NCI-H526 treated with DMSO at 0.1 percent for 48 hours (cell line): ENCODE data around the gene OLR1.
A peak's percentile ranks its signal among the peaks of the same experiment; 100 is the strongest.
"Not testable (repeated sequence)": the region's sequence is repeated elsewhere in the genome, so short reads cannot be mapped to it uniquely, and the experiment has no call there.

Experiments
- DNase-seq: peaks from one replicate; lab custom pipeline; 2025; lab: John Stamatoyannopoulos, UW

Gene OLR1

GRCh38 chr12:10171973-10172728 lies at the start of gene OLR1:
Gene OLR1, minus strand, starts transcription at chr12:10172132. Its CDS starts 55 bp downstream, at chr12:10172077.
- no peak for DNase-seq

GRCh38 chr12:10220398-10221077 lies 48.6 kb upstream of the OLR1 start:
- no peak for DNase-seq

DNA sequence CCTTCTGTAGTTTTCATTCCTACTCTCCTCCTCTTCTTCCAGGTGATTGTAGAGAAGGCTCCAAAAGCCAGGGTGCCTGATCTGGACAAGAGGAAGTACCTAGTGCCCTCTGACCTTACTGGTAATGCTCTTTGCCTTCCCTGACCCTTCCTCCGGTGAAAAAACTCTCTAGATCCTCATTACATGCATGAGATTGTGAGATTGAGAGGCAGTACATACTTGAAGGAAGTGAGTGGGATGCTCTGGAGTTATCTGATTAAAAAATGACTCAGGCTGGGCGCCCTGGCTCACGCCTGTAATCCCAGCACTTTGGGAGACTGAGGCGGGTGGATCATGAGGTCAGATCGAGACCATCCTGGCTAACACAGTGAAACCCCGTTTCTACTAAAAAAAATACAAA lies 46.1 kb upstream of the OLR1 start:
- DNase-seq: no peak

GRCh38 chr12:10215946-10216345 lies 44.0 kb upstream of the OLR1 start:
- not testable (repeated sequence) for DNase-seq

DNA sequence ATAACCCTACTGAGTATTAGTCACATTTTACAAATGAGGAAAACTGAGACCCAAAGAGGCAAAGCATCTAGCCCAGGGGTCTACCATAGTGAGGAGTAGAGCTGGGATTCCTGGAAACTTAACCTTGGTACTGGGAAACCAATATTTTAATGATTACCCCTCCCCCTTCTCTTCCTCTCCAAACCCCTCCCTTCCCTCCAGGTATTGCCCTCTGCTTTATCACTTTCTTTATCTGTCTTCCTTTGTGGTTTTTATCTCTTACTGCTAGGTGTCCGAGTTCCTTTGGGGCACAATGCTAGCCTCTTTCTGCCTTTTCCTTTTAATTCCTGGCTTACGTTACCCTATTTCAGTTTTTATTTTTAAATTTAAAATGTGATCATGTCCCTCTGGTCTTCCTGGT lies 43.5 kb upstream of the OLR1 start:
- no peak for DNase-seq

- DNase-seq: no peak
These were observed 42.9 kb upstream of the OLR1 start for GRCh38 chr12:10214895-10215267.

DNA sequence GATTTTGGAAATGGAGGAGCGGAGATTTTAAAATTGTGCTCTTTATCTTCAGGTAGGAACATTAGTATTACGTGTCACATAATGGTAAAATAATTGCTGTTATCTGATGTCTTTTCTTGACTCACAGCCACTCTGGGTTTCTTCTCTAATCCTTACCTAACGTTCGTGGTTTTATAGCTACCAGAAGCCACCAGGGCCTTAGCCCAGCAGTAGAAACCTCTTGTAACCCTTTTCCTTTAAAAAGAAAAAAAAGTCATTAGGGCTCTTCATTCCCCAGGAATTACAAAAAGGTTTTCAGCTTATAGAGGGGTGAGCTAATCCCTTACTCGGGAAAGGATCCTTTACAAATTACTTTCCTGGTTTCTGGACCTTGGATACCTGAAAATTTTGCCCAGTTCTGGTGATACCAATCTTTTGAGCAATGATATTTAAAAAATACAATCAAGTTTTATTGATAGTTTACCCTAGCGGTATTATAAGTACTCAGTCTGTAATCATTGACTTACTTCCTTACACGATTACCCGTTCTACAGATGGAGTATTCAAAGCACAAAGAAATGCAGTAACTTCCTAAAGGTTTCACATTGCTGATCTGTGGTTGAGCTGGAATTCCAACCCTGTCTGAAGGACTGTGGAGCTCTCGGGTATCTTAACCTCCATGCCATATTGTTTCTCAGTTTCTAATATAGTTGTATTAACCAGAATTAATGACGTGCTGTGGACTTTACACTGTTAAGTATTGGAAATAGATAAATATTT lies 42.4 kb upstream of the OLR1 start:
- DNase-seq: no peak

DNA sequence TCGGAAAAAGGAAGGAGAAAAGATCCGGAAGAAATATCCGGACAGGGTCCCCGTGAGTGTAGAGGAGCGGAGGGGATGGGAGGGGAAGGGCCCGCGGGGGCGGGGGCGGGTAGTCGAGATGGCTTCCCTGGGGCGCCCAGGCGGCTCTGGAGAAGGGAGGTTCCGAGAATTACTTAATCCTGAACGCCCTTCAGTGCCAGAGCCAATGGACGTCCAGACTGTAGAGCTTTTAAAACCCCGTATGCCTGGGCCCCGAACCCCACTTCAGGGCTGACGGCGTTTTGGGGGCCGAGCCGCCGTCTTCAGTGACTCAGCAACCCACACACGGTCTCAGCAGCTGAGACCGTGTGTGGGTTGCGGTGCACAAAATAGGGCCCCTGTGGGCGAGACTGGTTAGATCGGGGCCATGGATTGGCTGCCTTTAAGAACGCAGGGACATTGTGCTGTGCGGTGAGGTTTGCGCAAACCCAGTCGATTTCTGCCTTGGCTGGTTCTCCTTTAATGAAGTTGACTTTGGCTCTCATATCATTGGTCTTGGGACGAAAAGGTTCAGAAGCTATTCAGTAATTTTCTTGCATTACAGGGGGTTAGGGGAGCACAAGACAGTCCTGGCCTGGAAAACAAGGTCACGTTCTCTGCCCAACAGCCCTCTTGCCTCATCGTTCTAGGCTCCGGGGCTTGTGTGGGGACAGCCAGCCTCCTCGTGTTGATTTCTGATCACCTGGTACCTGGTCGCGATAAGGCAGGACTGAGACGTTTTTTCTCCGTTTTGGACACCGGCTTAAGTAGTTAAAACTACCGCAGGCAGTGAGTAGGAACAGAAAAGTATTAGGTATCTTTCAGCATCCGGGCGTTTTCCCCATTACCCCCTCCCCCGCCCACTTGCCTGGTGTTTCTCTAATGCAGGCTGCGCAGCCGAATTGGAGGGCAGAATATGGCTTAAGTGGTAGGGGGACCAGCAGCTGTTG lies 41.5 kb upstream of the OLR1 start:
- DNase-seq: peak; percentile 45

GRCh38 chr12:10212739-10213131 lies 40.8 kb upstream of the OLR1 start, which contains the start of gene GABARAPL1:
Gene GABARAPL1, plus strand, starts transcription at chr12:10212877. Its CDS starts 253 bp downstream, at chr12:10213130.
- peak; percentile 63 for DNase-seq

GRCh38 chr12:10211940-10212738 lies 40.2 kb upstream of the OLR1 start:
- peak; percentile 63 for DNase-seq

DNA sequence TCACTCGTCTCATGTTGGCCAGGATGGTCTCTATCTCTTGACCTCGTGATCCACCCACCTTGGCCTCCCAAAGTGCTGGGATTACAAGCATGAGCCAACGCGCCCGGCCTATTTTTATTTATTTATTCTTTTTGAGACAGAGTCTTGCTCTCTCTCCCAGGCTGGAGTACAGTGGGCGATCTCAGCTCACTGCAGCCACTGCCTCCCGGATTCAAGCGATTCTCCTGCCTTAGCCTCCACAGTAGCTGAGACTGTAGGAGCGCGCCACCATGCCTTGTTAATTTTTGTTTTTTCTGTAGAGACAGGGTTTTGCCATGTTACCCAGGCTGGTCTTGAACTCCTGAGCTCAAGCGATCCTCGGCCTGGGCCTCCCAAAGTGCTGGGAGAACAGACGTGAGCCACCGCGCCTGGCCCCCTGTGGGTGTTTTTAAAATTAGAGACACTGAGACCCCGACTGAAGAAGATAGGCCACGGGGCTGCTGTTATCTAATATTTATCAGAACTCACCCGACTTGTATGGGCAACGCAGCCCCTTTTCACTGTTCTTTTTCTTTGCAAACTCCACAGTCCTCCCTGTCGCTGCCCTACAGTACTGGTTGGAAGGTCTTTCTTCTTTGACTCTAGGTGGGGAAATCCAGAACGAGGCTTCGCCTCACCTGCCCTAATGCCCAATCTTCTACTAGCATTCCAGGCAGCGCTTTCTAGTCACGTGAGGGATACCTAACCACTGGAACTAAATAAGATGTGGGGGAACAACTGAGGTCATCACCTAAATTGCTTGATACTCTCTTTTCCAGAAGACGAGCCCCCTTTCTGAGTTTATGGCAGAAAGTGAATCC lies 39.4 kb upstream of the OLR1 start:
- DNase-seq: no peak

- no peak for DNase-seq
These were observed 38.3 kb upstream of the OLR1 start for GRCh38 chr12:10210225-10210624.

DNA sequence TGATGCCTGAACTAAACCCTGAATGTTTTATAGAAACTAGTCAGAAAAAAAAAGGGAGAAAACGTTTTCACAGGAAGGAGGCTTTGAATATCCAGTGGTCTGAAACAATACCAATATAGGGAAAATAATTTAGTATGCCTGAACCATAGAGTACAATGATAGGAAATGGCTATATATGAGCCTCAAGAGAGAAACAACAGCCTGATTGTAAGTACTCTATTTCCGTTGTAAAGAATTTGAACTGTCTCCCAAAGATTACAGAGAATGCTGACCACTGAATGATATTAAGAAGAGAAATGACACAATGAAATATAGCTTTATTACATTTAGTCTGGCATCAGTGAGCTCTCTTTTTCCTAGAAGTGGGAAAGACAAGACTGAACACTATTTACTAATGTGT lies 35.2 kb upstream of the OLR1 start:
- DNase-seq: no peak

DNA sequence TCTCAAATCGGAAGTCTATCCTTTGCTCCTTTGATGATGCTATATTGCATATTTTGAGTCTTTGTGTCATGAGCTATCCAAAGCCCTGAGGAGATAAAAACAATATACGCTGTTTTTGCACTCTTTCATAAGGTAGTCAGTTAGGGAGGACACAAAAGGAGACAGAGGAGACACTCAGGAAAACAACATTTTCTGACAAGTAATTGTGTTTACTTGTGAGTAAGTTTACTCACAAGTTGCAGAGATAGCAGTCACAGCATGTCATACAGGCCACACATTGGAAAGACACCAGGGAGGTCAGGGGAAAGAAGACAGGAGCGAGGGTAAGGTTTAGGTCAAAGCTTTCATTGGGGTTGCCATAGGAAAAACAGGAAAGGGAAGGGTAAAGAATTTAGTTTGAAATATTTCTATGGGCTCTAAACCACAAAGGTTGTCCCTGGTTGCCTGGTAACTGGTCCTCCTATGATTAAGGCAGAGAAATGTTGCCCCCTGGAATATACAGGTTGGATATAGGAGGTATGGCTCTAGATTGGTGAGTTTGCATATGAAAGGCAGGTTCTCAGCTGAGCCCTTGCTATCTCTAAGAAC lies 33.4 kb upstream of the OLR1 start:
- DNase-seq: no peak

- DNase-seq: not testable (repeated sequence)
These were observed 32.6 kb upstream of the OLR1 start for GRCh38 chr12:10204495-10204894.

GRCh38 chr12:10197879-10198278 lies 25.9 kb upstream of the OLR1 start:
- DNase-seq: no peak

DNA sequence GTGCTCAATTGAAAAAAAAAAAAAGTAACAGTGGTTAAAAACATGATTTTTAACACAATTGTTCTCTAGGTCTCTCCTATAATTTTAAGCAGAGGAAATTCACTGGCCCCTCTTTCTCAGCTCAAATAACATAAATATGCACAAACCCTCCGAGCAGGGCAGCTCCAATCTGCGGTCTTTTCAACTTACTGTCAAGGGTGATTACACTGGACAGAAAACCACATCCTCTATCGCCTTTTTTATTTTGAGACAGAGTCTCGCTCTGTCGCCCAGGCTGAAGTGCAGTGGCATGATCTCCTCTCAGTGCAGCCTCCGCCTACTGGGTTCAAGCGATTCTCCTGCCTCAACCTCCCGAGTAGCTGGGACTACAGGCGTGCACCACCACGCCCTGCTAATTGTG lies 24.3 kb upstream of the OLR1 start:
- DNase-seq: no peak

GRCh38 chr12:10194160-10194670 lies 22.3 kb upstream of the OLR1 start:
- no peak for DNase-seq

- no peak for DNase-seq
These were observed 19.9 kb upstream of the OLR1 start for GRCh38 chr12:10191865-10192264.
